ENCODE data around the gene N4BP2L1.

N4BP2L1 gene

GRCh38 chr13:32419862-32420261, 8.1 kb downstream of the N4BP2L1 start:
- Histone ChIP-seq H3K4me3 (ENCODE audit: low read length in 2 of 2) (no peak overlapping the region), H3K36me3 (ENCODE audit: control insufficient read depth in 2 of 2, insufficient read depth in 2 of 2, low read length in 2 of 2) (peaks cover 0 to 7% of the 10 kb centered on the region in 2 donors), H3K27me3 (ENCODE audit: control insufficient read depth in 2 of 2, insufficient read depth in 2 of 2, low read length in 2 of 2) (no peaks in the 10 kb centered on the region), H3K9ac (ENCODE audit: low read depth in 1 of 2, low read length in 2 of 2) (no peak overlapping the region), H3K4me1 (ENCODE audit: control insufficient read depth in 2 of 2, insufficient read depth in 2 of 2, low read length in 2 of 2) (no peaks in the 10 kb centered on the region), H3K9me3 (ENCODE audit: control insufficient read depth in 2 of 2, low read length in 2 of 2) (no peaks in the 10 kb centered on the region), H3K27ac (ENCODE audit: low read depth in 2 of 2, low read length in 2 of 2) (no peak overlapping the region)

DNA sequence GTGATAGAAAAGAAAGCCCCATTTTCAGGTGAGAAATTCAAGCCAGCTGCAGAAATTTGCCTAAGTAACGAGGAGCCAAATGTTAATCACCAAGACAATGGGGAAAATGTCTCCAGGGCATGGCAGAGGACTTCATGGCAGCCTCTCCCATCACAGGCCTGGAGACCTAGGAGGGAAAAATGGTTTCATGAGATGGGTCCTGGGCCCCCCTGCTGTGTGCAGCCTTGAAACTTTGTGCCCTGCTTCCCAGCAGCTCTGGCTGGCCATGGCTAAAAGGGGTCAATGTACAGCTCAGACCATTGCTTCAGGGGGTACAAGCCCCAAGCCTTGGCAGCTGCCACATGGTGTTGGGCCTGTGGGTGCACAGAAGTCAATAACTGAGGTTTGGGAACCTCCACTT, 9.9 kb downstream of the N4BP2L1 start:
- H3K36me3 ChIP-seq (ENCODE audit: control insufficient read depth in 2 of 2, insufficient read depth in 2 of 2, low read length in 2 of 2): peaks cover 0 to 7% of the 10 kb centered on the region in 2 donors
- H3K4me1 ChIP-seq (ENCODE audit: control insufficient read depth in 2 of 2, insufficient read depth in 2 of 2, low read length in 2 of 2): no peaks in the 10 kb centered on the region
- no peaks in the 10 kb centered on the region for H3K9me3 ChIP-seq (ENCODE audit: control insufficient read depth in 2 of 2, low read length in 2 of 2)
- no peaks in the 10 kb centered on the region for H3K27me3 ChIP-seq (ENCODE audit: control insufficient read depth in 2 of 2, insufficient read depth in 2 of 2, low read length in 2 of 2)
- no peak overlapping the region for H3K4me3 ChIP-seq (ENCODE audit: low read length in 2 of 2)
- H3K27ac ChIP-seq (ENCODE audit: low read depth in 2 of 2, low read length in 2 of 2): no peak overlapping the region
- H3K9ac ChIP-seq (ENCODE audit: low read depth in 1 of 2, low read length in 2 of 2): no peak overlapping the region

GRCh38 chr13:32415019-32415418, 12.9 kb downstream of the N4BP2L1 start:
- Histone ChIP-seq H3K36me3 (ENCODE audit: control insufficient read depth in 2 of 2, insufficient read depth in 2 of 2, low read length in 2 of 2) (peaks cover 0 to 6% of the 10 kb centered on the region in 2 donors), H3K4me3 (ENCODE audit: low read length in 2 of 2) (no peak overlapping the region), H3K4me1 (ENCODE audit: control insufficient read depth in 2 of 2, insufficient read depth in 2 of 2, low read length in 2 of 2) (no peaks in the 10 kb centered on the region), H3K9ac (ENCODE audit: low read depth in 1 of 2, low read length in 2 of 2) (no peak overlapping the region), H3K9me3 (ENCODE audit: control insufficient read depth in 2 of 2, low read length in 2 of 2) (no peaks in the 10 kb centered on the region), H3K27me3 (ENCODE audit: control insufficient read depth in 2 of 2, insufficient read depth in 2 of 2, low read length in 2 of 2) (no peaks in the 10 kb centered on the region), H3K27ac (ENCODE audit: low read depth in 2 of 2, low read length in 2 of 2) (no peak overlapping the region)

GRCh38 chr13:32414580-32414979, 13.3 kb downstream of the N4BP2L1 start:
- Histone ChIP-seq H3K9me3 (ENCODE audit: control insufficient read depth in 2 of 2, low read length in 2 of 2) (no peaks in the 10 kb centered on the region), H3K36me3 (ENCODE audit: control insufficient read depth in 2 of 2, insufficient read depth in 2 of 2, low read length in 2 of 2) (peaks cover 0 to 1% of the 10 kb centered on the region in 2 donors), H3K4me1 (ENCODE audit: control insufficient read depth in 2 of 2, insufficient read depth in 2 of 2, low read length in 2 of 2) (no peaks in the 10 kb centered on the region), H3K27me3 (ENCODE audit: control insufficient read depth in 2 of 2, insufficient read depth in 2 of 2, low read length in 2 of 2) (no peaks in the 10 kb centered on the region), H3K9ac (ENCODE audit: low read depth in 1 of 2, low read length in 2 of 2) (no peak overlapping the region), H3K27ac (ENCODE audit: low read depth in 2 of 2, low read length in 2 of 2) (no peak overlapping the region), H3K4me3 (ENCODE audit: low read length in 2 of 2) (no peak overlapping the region)

- H3K27me3 ChIP-seq (ENCODE audit: control insufficient read depth in 2 of 2, insufficient read depth in 2 of 2, low read length in 2 of 2): no peaks in the 10 kb centered on the region
- no peak overlapping the region for H3K9ac ChIP-seq (ENCODE audit: low read depth in 1 of 2, low read length in 2 of 2)
- no peaks in the 10 kb centered on the region for H3K9me3 ChIP-seq (ENCODE audit: control insufficient read depth in 2 of 2, low read length in 2 of 2)
- no peaks in the 10 kb centered on the region for H3K4me1 ChIP-seq (ENCODE audit: control insufficient read depth in 2 of 2, insufficient read depth in 2 of 2, low read length in 2 of 2)
- H3K4me3 ChIP-seq (ENCODE audit: low read length in 2 of 2): no peak overlapping the region
- H3K36me3 ChIP-seq (ENCODE audit: control insufficient read depth in 2 of 2, insufficient read depth in 2 of 2, low read length in 2 of 2): no peaks in the 10 kb centered on the region
- H3K27ac ChIP-seq (ENCODE audit: low read depth in 2 of 2, low read length in 2 of 2): no peak overlapping the region
Measured at GRCh38 chr13:32413284-32413683, 14.6 kb downstream of the N4BP2L1 start.

- H3K4me3 ChIP-seq (ENCODE audit: low read length in 2 of 2): no peak overlapping the region
- H3K27ac ChIP-seq (ENCODE audit: low read depth in 2 of 2, low read length in 2 of 2): no peak overlapping the region
- H3K9ac ChIP-seq (ENCODE audit: low read depth in 1 of 2, low read length in 2 of 2): no peak overlapping the region
- no peaks in the 10 kb centered on the region for H3K36me3 ChIP-seq (ENCODE audit: control insufficient read depth in 2 of 2, insufficient read depth in 2 of 2, low read length in 2 of 2)
- H3K9me3 ChIP-seq (ENCODE audit: control insufficient read depth in 2 of 2, low read length in 2 of 2): no peaks in the 10 kb centered on the region
- H3K4me1 ChIP-seq (ENCODE audit: control insufficient read depth in 2 of 2, insufficient read depth in 2 of 2, low read length in 2 of 2): no peaks in the 10 kb centered on the region
- H3K27me3 ChIP-seq (ENCODE audit: control insufficient read depth in 2 of 2, insufficient read depth in 2 of 2, low read length in 2 of 2): no peaks in the 10 kb centered on the region
Measured at GRCh38 chr13:32409561-32410421, 18.1 kb downstream of the N4BP2L1 start.

DNA sequence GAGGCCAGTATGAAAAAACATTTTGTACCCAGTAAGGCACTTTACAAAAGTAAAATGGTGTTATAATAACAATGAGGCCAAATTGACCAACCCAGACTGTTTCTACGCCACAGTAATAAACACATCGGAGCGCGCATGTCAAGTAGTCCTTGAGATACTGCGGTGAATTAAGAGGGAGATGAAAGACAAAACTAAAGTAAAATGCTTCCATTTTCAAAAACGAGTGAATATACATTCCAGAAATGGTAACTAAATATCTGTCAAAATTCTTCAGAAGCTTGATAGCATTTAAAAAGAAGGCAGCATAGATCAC, 19.0 kb downstream of the N4BP2L1 start:
- Histone ChIP-seq H3K36me3 (ENCODE audit: control insufficient read depth in 2 of 2, insufficient read depth in 2 of 2, low read length in 2 of 2) (peaks cover 0 to 3% of the 10 kb centered on the region in 2 donors), H3K4me1 (ENCODE audit: control insufficient read depth in 2 of 2, insufficient read depth in 2 of 2, low read length in 2 of 2) (no peaks in the 10 kb centered on the region), H3K27ac (ENCODE audit: low read depth in 2 of 2, low read length in 2 of 2) (no peak overlapping the region), H3K4me3 (ENCODE audit: low read length in 2 of 2) (no peak overlapping the region), H3K9me3 (ENCODE audit: control insufficient read depth in 2 of 2, low read length in 2 of 2) (no peaks in the 10 kb centered on the region), H3K27me3 (ENCODE audit: control insufficient read depth in 2 of 2, insufficient read depth in 2 of 2, low read length in 2 of 2) (no peaks in the 10 kb centered on the region), H3K9ac (ENCODE audit: low read depth in 1 of 2, low read length in 2 of 2) (no peak overlapping the region)

GRCh38 chr13:32408296-32409000, 19.5 kb downstream of the N4BP2L1 start:
- Histone ChIP-seq H3K9me3 (ENCODE audit: control insufficient read depth in 2 of 2, low read length in 2 of 2) (no peaks in the 10 kb centered on the region), H3K4me1 (ENCODE audit: control insufficient read depth in 2 of 2, insufficient read depth in 2 of 2, low read length in 2 of 2) (no peaks in the 10 kb centered on the region), H3K36me3 (ENCODE audit: control insufficient read depth in 2 of 2, insufficient read depth in 2 of 2, low read length in 2 of 2) (peaks cover 0 to 3% of the 10 kb centered on the region in 2 donors), H3K9ac (ENCODE audit: low read depth in 1 of 2, low read length in 2 of 2) (no peak overlapping the region), H3K27ac (ENCODE audit: low read depth in 2 of 2, low read length in 2 of 2) (no peak overlapping the region), H3K4me3 (ENCODE audit: low read length in 2 of 2) (no peak overlapping the region), H3K27me3 (ENCODE audit: control insufficient read depth in 2 of 2, insufficient read depth in 2 of 2, low read length in 2 of 2) (no peaks in the 10 kb centered on the region)

DNA sequence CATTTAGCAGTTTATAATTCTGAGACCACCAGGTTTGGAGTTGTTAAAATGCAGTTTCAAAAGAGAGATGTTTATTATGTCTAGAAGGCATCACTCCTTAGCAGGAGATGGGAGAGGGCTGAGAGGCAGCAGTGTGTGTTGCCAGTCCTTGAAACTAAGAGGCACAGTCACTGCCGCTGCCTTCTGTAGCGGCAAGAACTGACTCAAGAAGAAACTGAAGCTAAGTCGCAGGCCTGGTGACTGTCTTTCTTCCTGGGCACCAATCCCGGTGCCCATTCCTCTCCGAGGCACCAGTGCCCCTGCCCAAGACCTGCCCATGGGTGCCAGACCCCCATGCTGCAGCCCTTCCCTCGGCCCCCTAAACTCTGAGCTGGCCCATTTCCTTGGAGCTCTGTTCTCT, 20.1 kb downstream of the N4BP2L1 start:
- H3K9ac ChIP-seq (ENCODE audit: low read depth in 1 of 2, low read length in 2 of 2): no peak overlapping the region
- H3K27me3 ChIP-seq (ENCODE audit: control insufficient read depth in 2 of 2, insufficient read depth in 2 of 2, low read length in 2 of 2): no peaks in the 10 kb centered on the region
- no peaks in the 10 kb centered on the region for H3K4me1 ChIP-seq (ENCODE audit: control insufficient read depth in 2 of 2, insufficient read depth in 2 of 2, low read length in 2 of 2)
- no peaks in the 10 kb centered on the region for H3K9me3 ChIP-seq (ENCODE audit: control insufficient read depth in 2 of 2, low read length in 2 of 2)
- H3K36me3 ChIP-seq (ENCODE audit: control insufficient read depth in 2 of 2, insufficient read depth in 2 of 2, low read length in 2 of 2): peaks cover 0 to 3% of the 10 kb centered on the region in 2 donors
- no peak overlapping the region for H3K27ac ChIP-seq (ENCODE audit: low read depth in 2 of 2, low read length in 2 of 2)
- H3K4me3 ChIP-seq (ENCODE audit: low read length in 2 of 2): no peak overlapping the region

DNA sequence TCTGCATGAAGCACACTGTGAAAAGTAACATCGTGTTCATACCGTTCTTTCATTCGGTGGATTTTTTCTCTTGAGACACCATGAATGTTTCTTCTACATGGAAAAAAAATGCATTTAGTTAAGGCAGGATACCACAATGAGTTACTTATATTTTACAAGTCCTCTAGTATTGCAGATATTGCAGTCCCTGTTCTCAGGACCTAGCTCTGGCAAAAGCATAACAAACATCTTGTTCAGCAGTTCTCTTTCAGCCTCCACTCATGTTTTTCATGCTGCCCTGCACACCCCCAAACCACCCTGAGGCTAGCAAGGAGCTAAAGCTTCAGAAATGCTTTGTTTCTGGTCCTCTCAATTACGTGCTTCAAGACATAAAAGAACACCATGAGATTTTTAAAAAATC, 24.8 kb downstream of the N4BP2L1 start:
- peaks cover 3 to 5% of the 10 kb centered on the region in 2 donors for H3K36me3 ChIP-seq (ENCODE audit: control insufficient read depth in 2 of 2, insufficient read depth in 2 of 2, low read length in 2 of 2)
- H3K9me3 ChIP-seq (ENCODE audit: control insufficient read depth in 2 of 2, low read length in 2 of 2): no peaks in the 10 kb centered on the region
- no peak overlapping the region for H3K9ac ChIP-seq (ENCODE audit: low read depth in 1 of 2, low read length in 2 of 2)
- H3K4me1 ChIP-seq (ENCODE audit: control insufficient read depth in 2 of 2, insufficient read depth in 2 of 2, low read length in 2 of 2): no peaks in the 10 kb centered on the region
- no peaks in the 10 kb centered on the region for H3K27me3 ChIP-seq (ENCODE audit: control insufficient read depth in 2 of 2, insufficient read depth in 2 of 2, low read length in 2 of 2)
- no peak overlapping the region for H3K4me3 ChIP-seq (ENCODE audit: low read length in 2 of 2)
- H3K27ac ChIP-seq (ENCODE audit: low read depth in 2 of 2, low read length in 2 of 2): no peak overlapping the region

Data from mucosa of rectum (tissue), 2 donors.